ENCODE data around the gene UBE2J2.

The UBE2J2 gene

GRCh38 chr1:1295154-1295923, 21.7 kb upstream of the UBE2J2 start:
- ATAC-seq, result no peak

GRCh38 chr1:1294250-1294890, 20.7 kb upstream of the UBE2J2 start:
- ATAC-seq, result no peak

- no peak for ATAC-seq
Observed at GRCh38 chr1:1293263-1294249, 19.9 kb upstream of the UBE2J2 start.

GRCh38 chr1:1292851-1293250, 19.2 kb upstream of the UBE2J2 start:
- ATAC-seq, result no peak

GRCh38 chr1:1292442-1292779, 18.8 kb upstream of the UBE2J2 start:
- ATAC-seq, result no peak

- ATAC-seq, result peak; percentile 85 to 89
Observed at GRCh38 chr1:1291548-1292441, 18.1 kb upstream of the UBE2J2 start.

- no peak for ATAC-seq
Observed at GRCh38 chr1:1291023-1291528, 17.4 kb upstream of the UBE2J2 start.

GRCh38 chr1:1290238-1290731, 16.6 kb upstream of the UBE2J2 start:
- peak; percentile 48 to 52 for ATAC-seq

GRCh38 chr1:1287288-1288110, 13.8 kb upstream of the UBE2J2 start:
- no peak for ATAC-seq

GRCh38 chr1:1286313-1287261, 12.9 kb upstream of the UBE2J2 start:
- ATAC-seq, result no peak

GRCh38 chr1:1285611-1286311, 12.1 kb upstream of the UBE2J2 start:
- ATAC-seq, result no peak

- no peak for ATAC-seq
Observed at GRCh38 chr1:1285102-1285571, 11.5 kb upstream of the UBE2J2 start.

GRCh38 chr1:1284221-1285101, 10.8 kb upstream of the UBE2J2 start:
- ATAC-seq, result no peak

GRCh38 chr1:1283821-1284220, 10.2 kb upstream of the UBE2J2 start:
- no peak for ATAC-seq

GRCh38 chr1:1282998-1283397, 9.3 kb upstream of the UBE2J2 start:
- ATAC-seq, result peak in 1 of 2 donors; percentile 43

- peak; percentile 59 to 78 for ATAC-seq
Observed at GRCh38 chr1:1281533-1282321, 8.1 kb upstream of the UBE2J2 start.
